Chondrocyte (in vitro differentiated cells): Measurements from ENCODE around the gene MBD3. TPM values are rescaled to one million over a fixed set of nuclear protein-coding genes. Genes with fewer than 3 reads are reported as not detected.

Experiments used
- DNase-seq: peaks from one replicate; pipeline ENCODE4 v3.0.0; 2021; ENCODE audit warnings: mixed read lengths, low spot score
- H3K27ac Mint-ChIP-seq: one replicate; pipeline ENCODE4 v1.8.0; 2021; ENCODE audit warnings: mild to moderate bottlenecking, moderate library complexity, mixed read lengths; ENCODE audit not compliant: unreplicated experiment
- H3K27me3 Mint-ChIP-seq: 2 replicates; pipeline ENCODE4 v1.8.0; 2021; ENCODE audit warnings: low read depth, mixed read lengths
- H3K36me3 Mint-ChIP-seq: 2 replicates; pipeline ENCODE4 v1.8.0; 2021; ENCODE audit warnings: low read depth, mixed read lengths
- H3K4me1 Mint-ChIP-seq: 2 replicates; pipeline ENCODE4 v1.8.0; 2021; ENCODE audit warnings: low read depth, mild to moderate bottlenecking, mixed read lengths
- H3K4me3 Mint-ChIP-seq: one replicate; pipeline ENCODE4 v1.8.0; 2021; ENCODE audit warnings: mild to moderate bottlenecking, moderate library complexity, mixed read lengths; ENCODE audit not compliant: unreplicated experiment
- H3K9me3 Mint-ChIP-seq: 2 replicates; pipeline ENCODE4 v1.8.0; 2021; ENCODE audit warnings: low read depth, mixed read lengths
- total RNA-seq: library from RNA; stranded (reverse); gene quantifications from 3 replicates; pipeline ENCODE4 v1.2.1, GENCODE V29; 2021
- TF ChIP-seq, protein P1 (sequence below): fragments of 200-600 bp; sonication (generic); IDR thresholded peaks from 2 replicates; pipeline ENCODE4 v1.5.0; 2021; ENCODE audit warnings: antibody characterized with exemption, mild to moderate bottlenecking, moderate library complexity

MBD3 gene
- total RNA-seq, 1 donor from 2014 or later, result 83.6 TPM

DNA sequence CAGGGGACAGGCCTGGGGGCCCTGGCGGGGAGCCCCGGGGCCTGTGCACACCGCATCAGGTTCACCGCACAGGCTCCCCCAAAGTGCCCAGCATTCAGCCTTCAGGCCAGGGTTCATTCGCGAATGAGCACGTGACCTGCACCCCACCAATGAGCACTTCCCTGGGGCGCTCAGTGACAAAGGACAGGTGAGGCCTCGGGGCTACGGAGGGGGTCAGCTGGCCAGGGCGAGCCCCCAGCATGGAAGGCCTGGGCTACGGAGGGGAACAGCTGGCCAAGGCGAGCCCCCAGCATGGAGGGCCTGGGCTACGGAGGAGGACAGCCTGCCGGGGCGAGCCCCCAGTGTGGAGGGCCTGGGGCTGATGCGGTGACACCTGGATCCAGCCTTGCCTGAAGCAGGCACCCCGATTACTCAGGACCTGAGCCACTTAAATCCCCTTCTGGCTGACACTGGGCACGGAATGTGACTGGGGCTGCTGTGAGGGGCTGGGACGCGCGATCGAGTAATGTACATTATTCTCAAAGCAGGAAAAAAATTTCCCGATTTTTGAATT, 36.7 kb upstream of the MBD3 start:
- TF ChIP-seq, protein P1, sequence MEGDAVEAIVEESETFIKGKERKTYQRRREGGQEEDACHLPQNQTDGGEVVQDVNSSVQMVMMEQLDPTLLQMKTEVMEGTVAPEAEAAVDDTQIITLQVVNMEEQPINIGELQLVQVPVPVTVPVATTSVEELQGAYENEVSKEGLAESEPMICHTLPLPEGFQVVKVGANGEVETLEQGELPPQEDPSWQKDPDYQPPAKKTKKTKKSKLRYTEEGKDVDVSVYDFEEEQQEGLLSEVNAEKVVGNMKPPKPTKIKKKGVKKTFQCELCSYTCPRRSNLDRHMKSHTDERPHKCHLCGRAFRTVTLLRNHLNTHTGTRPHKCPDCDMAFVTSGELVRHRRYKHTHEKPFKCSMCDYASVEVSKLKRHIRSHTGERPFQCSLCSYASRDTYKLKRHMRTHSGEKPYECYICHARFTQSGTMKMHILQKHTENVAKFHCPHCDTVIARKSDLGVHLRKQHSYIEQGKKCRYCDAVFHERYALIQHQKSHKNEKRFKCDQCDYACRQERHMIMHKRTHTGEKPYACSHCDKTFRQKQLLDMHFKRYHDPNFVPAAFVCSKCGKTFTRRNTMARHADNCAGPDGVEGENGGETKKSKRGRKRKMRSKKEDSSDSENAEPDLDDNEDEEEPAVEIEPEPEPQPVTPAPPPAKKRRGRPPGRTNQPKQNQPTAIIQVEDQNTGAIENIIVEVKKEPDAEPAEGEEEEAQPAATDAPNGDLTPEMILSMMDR, result no peak
- H3K36me3 Mint-ChIP-seq, result peaks cover 8% of the 10 kb centered on the region
- H3K9me3 Mint-ChIP-seq, result no peaks in the 10 kb centered on the region

DNA sequence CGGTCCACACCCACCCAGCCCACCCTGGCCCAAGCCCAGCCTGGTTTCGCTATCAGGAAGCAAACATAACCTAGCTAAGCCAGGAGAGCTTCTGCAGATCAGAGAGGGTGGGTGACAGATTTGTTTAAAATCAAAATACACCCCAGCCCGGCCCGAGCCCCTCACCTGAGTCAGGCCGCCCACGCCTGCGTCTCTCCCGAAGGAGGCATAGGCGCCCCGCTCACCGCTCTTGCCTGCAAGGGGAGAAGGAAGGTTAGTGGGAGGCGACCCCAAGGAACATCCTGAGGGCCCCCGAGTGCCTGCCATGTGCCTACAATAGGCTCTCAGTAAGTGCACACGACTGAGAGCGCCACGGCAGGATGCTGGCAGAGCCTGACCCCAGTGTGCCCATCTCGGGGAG, 34.5 kb upstream of the MBD3 start:
- TF ChIP-seq, protein P1, result no peak
- Mint-ChIP-seq H3K27ac (no peak overlapping the region), H3K9me3 (no peaks in the 10 kb centered on the region), H3K4me3 (no peak overlapping the region), H3K36me3 (peaks cover 15% of the 10 kb centered on the region), H3K27me3 (no peaks in the 10 kb centered on the region), H3K4me1 (no peaks in the 10 kb centered on the region)
- DNase-seq, result no peak

More for the DNA sequence above, 36.7 kb upstream of the MBD3 start:
- H3K4me3 Mint-ChIP-seq, result no peak overlapping the region
- H3K27me3 Mint-ChIP-seq, result no peaks in the 10 kb centered on the region
- no peak overlapping the region for H3K27ac Mint-ChIP-seq
- DNase-seq, result no peak
- H3K4me1 Mint-ChIP-seq, result no peaks in the 10 kb centered on the region

DNA sequence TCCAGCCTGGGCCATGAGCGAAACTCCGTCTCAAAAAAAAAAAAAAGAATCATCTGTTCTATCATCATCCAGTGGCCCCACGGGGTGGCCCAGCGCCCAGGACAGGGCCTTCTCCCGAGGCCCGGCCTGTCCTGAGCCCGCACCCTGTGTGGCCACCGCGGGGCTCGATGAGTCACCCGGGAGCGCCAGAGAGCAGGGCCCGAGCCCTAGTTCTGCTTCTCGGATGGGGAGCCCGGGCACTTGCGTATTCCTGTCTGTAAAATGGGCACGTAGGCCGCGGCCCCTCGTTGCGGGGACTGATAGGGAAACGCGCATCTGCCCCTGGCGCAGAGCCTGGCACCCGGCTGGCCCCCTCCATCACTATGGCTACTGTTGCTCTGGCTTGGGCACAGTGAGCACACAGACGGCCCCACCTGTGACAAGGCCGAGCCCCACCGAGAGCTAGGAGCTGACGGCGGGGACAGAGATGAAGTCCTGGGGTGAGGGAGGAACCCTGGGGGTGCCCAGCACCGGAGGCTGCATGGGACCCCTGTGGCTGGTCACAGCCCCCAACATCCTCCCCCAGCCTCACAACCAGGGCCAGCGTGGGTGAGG, 33.8 kb upstream of the MBD3 start:
- Mint-ChIP-seq H3K27ac (no peak overlapping the region), H3K4me1 (no peaks in the 10 kb centered on the region), H3K27me3 (no peaks in the 10 kb centered on the region), H3K36me3 (peaks cover 13% of the 10 kb centered on the region), H3K4me3 (no peak overlapping the region), H3K9me3 (no peaks in the 10 kb centered on the region)
- TF ChIP-seq, protein P1, result no peak
- no peak for DNase-seq

DNA sequence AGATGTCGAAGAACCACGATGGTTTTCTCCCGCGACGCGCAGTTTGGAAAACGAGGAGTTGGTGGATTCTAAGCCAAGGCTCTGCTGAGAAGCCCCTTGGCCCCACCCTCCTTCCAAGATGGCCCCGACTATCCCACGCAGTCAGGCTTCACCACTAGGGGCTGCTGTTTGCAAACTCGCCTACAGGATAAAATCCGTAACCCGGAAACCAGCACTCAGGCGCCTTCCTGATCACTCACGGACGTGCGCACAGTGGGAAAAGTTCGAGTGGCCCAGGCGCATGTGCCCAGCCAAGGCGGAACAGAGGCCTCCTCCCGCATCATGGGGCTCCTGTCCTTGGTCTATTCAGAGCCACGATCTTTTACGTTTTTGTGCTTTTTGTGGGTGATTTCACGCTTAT, 31.8 kb upstream of the MBD3 start:
- Mint-ChIP-seq H3K36me3 (peaks cover 14% of the 10 kb centered on the region), H3K4me1 (no peaks in the 10 kb centered on the region), H3K9me3 (no peaks in the 10 kb centered on the region), H3K27me3 (no peaks in the 10 kb centered on the region), H3K27ac (no peak overlapping the region), H3K4me3 (no peak overlapping the region)
- TF ChIP-seq, protein P1, result peak; percentile 78
- no peak for DNase-seq

DNA sequence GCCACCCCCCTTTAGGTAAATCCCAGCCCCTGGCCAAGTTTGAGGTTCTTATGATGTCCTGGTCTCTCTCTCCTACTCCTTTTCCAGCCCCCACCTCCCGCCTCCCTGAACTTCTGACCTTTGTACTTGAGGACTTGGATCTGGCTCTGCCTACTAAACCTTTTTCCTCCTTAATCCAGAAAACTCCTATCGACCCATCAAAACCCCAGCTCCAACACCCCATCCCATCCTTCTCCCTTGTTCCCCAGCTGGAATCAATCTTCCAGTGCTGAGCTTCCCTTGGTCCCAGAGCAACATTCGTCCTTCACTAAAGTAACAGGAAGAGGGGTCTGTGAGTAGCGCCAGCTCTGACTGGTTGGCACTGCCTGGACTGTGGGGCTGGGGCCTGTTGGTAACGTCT, 29.9 kb upstream of the MBD3 start:
- Mint-ChIP-seq H3K27ac (no peak overlapping the region), H3K4me1 (no peaks in the 10 kb centered on the region), H3K4me3 (no peak overlapping the region), H3K27me3 (no peaks in the 10 kb centered on the region), H3K36me3 (peaks cover 21% of the 10 kb centered on the region), H3K9me3 (no peaks in the 10 kb centered on the region)
- no peak for DNase-seq
- TF ChIP-seq, protein P1, result no peak
